MG63 (cell line): ENCODE measurements around the gene FEM1B. TPM values are rescaled to one million over a fixed set of nuclear protein-coding genes. Genes with fewer than 3 reads are reported as not detected.
A peak's percentile ranks its signal among the peaks of the same experiment; 100 is the strongest.

Experiments
- DNase-seq: peaks from one replicate; pipeline ENCODE4 v3.0.0-alpha.2; 2020
- H3K27me3 ChIP-seq: fragments of 250-450 bp; sonication (Bioruptor Pico); 2 replicates; pipeline ENCODE4 v1.5.1; 2020; ENCODE audit warnings: mild to moderate bottlenecking, moderate library complexity
- H3K36me3 ChIP-seq: fragments of 250-450 bp; sonication (Bioruptor Pico); 2 replicates; pipeline ENCODE4 v1.5.1; 2020; ENCODE audit warnings: mild to moderate bottlenecking, moderate library complexity
- H3K4me3 ChIP-seq: fragments of 250-450 bp; sonication (Bioruptor Pico); 2 replicates; pipeline ENCODE4 v1.5.1; 2020; ENCODE audit warnings: mild to moderate bottlenecking, moderate library complexity
- H3K9me3 ChIP-seq: fragments of 250-450 bp; sonication (Bioruptor Pico); 2 replicates; pipeline ENCODE4 v1.5.1; 2020; ENCODE audit warnings: mild to moderate bottlenecking, moderate library complexity
- total RNA-seq: library from RNA; depleted of rRNA; stranded (reverse); fragments of >200 nt; shearing (Covaris generic); gene quantifications from 2 replicates; pipeline ENCODE4 v1.2.3, GENCODE V29; 2014; ENCODE audit warnings: low replicate concordance

FEM1B gene
- total RNA-seq, 1 experiment from 2014 or later, result 41.3 TPM

DNA sequence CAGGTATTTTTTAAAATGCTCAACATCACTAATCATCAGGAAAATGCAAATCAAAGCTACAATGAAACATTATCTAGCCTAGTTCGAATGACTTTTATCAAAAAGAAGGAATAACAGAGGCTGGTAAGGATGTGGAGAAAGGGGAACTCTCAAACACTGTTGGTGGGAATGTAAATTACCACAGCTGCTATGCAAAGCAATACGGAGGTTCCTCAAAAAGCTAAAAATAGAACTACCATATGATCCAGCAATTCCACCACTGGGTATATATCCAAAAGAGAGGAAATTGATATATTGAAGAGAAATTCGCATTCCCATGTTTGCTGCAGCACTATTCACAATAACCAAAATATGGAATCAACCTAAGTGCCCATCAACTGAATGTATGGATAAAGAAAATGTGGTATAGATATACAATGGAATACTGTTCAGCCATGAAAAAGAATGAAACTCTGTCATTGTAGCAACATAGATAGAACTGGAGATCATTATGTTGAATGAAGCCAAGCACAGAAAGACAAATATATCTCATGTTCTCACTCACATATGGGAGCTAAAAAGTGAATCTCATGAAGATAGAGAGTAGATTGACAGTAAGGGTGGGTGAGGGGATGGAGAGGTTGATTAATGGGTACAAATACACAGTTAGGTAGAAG is 28.4 kb upstream of the FEM1B start:
- DNase-seq, result no peak
- H3K4me3 ChIP-seq, result no peak overlapping the region
- peaks cover 3% of the 10 kb centered on the region for H3K27me3 ChIP-seq
- no peaks in the 10 kb centered on the region for H3K36me3 ChIP-seq
- peaks cover 11% of the 10 kb centered on the region for H3K9me3 ChIP-seq

DNA sequence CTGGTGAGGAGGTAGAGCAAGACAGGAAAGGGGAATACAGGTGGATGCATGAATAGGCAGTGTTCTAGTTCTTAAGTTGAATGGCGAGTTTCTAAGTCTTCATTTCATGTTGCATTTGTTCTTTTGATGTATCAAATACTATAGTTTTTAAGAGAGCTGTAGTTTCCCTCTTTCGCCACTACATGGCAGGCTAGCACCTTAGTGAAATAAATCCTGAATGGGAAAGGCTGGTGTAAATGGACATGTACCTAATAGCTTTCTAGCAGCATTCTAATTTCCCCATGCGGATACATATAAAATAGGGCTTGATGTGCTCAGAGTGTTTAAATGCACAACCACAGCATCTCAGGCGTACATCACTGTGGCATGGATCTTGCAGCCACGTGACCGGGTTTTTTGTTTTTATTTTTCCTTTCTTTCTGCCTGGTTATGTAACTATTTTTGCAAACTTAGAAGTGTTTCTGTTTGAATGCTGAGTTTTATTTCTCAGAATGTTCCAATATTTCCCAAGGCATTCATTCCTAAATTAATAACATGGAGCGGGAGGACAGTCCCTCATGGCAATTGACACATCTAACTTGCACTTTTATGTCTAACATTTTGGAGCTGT is 24.5 kb upstream of the FEM1B start:
- Histone ChIP-seq H3K4me3 (no peak overlapping the region), H3K36me3 (no peaks in the 10 kb centered on the region), H3K9me3 (no peaks in the 10 kb centered on the region; the same call in 1 of the 2 replicates), H3K27me3 (peaks cover 3% of the 10 kb centered on the region)
- DNase-seq, result peak; percentile 24

DNA sequence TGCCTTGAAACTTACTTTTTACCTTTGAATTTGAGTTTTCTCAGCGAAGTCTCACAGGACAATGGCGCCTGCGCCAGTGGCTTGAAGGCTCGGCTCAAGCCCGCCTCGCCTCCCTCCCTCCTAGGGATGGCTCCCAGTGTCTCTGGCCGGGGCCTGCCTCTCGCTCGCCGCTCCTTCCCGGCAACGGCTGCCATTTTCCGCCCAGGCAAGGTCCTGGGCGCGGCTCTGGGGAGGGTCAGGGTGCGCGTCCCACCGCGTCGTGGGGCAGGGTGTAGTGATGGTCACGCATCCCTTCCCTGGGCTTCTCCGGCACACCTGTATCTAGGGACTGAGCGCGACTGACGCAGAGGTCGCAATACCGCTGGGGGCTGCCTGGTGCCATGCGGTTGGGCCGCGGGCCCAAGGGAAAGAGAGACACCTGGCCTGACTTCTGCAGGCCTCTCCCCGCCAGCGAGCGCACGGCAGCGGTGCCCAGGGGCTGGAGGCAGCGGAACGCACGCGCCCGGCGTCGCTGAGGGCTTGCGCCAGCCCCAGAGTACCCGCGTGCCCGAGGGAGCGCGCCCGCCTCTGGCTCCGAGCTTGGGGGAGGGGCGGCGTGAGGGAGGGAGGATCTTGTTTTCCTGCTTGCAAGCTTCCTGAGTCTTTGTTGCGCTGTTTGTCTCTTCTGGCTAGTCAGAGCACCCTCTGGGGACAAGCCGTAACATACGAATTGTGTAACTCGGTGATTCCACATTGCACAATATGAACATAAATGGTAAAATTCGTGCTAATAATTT is 20.7 kb upstream of the FEM1B start:
- no peaks in the 10 kb centered on the region; the same call in 1 of the 2 replicates for H3K9me3 ChIP-seq
- no peaks in the 10 kb centered on the region for H3K27me3 ChIP-seq
- peak overlapping the region; percentile 0; the same call in 1 of the 2 replicates for H3K4me3 ChIP-seq
- H3K36me3 ChIP-seq, result no peaks in the 10 kb centered on the region
- peak; percentile 76 for DNase-seq

DNA sequence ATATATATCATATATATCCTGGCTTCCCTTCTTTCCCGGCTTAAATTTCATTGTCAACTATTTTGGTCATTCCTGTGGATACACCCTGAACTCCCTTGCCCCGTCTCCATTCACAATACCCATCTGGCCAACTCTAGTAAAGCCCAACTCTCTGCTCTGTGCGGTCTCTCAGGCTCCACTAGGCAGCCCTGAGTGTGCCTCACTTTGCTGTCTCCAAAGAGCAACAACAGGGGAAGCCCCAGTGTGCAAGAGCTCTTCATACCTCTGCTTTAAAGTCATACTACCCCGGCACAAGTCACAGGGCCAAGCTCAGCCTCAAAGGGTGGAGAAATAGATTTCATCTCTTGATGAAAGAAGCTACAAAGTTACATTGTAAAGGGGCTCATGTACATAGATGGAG is 18.9 kb upstream of the FEM1B start:
- Histone ChIP-seq H3K9me3 (no peaks in the 10 kb centered on the region), H3K4me3 (no peak overlapping the region), H3K27me3 (no peaks in the 10 kb centered on the region), H3K36me3 (no peaks in the 10 kb centered on the region)
- DNase-seq, result no peak

DNA sequence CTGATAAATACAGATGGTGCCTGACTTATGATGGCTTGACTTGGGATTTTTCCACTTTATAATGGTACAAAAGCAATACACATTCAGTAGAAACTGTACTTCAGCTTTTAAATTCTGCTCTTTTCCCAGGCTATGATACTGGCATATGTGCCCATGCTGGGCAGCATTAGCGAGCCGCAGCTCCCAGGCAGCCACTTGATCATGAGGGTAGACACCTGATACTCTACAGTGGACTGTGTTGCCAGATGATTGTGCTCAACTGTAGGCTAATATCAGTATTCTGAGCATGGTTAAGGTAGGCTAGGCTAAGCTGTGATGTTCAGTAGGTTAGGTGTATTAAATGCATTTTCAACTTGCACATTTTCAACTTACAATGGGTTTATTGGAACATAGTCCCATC is 17.7 kb upstream of the FEM1B start:
- H3K36me3 ChIP-seq, result no peaks in the 10 kb centered on the region
- DNase-seq, result no peak
- no peaks in the 10 kb centered on the region for H3K9me3 ChIP-seq
- no peak overlapping the region for H3K4me3 ChIP-seq
- no peaks in the 10 kb centered on the region for H3K27me3 ChIP-seq

DNA sequence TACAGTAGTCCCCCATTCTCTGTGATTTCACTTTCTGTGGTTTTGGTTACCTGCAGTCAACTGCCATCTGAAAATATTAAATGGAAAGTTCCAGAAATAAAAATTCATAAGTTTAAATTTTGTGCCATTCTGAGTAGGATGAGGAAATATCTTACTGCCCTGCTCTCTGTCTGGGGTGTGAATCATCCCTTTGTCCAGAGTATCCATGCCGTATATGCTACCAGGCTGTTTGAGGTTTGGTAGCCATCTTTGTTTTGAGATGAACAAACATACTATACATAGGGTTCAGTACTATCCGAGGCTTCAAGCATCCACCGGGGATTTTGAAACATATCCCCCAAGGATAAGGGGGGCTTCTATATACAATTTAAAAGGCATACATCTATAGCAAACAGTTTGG is 16.3 kb upstream of the FEM1B start:
- no peaks in the 10 kb centered on the region for H3K36me3 ChIP-seq
- no peak overlapping the region for H3K4me3 ChIP-seq
- H3K9me3 ChIP-seq, result no peaks in the 10 kb centered on the region
- no peak for DNase-seq
- no peaks in the 10 kb centered on the region for H3K27me3 ChIP-seq

DNA sequence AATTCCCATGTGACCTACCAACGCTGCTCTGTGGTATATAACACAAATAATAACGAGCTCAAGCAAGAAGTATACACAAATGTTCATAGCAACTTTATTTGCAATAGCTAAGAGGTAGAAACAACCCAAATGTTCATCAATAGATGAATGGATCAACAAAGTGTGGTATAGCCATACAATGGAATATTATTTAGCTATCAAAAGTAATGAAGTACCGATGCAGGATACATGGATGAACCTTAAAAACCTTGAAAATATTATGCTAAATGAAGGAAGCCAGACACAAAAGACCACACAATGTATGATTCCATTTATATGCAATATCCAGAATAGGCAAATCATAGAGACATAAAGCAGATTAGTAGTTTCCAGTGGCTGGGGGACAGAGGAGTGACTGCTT is 15.6 kb upstream of the FEM1B start:
- DNase-seq, result no peak
- no peak overlapping the region for H3K4me3 ChIP-seq
- H3K27me3 ChIP-seq, result no peaks in the 10 kb centered on the region
- H3K36me3 ChIP-seq, result no peaks in the 10 kb centered on the region
- no peaks in the 10 kb centered on the region for H3K9me3 ChIP-seq

DNA sequence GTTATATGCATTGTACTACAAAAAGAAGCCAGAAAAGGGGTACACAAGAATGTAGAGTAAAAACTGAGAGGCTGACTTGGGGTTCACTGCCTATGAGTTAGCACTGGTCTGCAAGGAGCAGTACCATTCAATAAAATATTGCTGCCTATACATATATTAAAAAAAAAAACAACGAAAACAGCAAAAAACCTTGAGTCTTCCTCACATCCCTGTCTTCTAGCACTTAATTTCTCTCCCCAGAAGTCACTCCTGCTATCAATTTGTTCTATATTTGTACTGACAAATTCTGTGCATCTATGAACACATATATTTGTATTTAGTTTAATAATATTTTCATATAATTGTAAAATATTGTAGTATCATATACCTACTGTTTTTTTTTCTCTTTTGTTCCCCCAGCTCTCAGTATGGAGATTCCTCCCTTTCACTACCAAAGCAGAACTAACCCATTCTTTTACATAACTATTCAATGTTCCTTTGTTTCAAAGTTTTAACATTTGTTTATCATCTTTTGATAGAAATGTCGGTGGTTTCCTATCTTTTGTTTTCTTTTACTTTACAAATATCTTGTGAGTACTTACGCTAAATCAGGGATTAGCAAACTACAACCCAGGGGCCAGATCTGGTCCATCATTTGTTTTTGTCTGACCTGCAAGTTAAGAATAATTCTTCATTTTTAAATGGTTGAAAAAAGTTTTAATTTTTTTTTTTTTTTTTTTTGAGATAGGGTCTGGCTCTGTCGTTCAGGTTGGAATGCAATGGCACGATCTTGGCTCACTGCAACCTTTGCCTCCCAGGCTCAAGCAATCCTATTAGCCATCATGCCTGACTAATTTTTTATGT is 14.8 kb upstream of the FEM1B start:
- no peak for DNase-seq

DNA sequence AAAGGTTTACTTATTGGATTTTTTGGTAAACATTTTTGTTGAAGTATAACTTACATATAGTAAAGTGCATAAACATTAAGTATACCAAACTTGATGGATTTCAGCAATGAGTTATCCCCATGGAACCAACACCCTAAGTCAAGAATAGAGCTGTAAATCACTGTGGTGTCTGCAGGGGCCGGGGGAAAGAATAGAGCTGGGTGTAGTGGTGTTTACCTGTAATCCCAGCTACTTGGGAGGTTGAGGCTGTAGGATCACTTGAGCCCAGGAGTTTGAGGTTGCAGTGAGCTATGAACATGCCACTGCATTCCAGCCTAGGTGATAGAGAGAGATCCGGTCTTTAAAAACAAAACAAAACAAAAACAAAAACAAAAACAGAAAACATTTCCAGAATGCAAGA is 13.3 kb upstream of the FEM1B start:
- no peak for DNase-seq
- no peaks in the 10 kb centered on the region for H3K9me3 ChIP-seq
- no peaks in the 10 kb centered on the region for H3K27me3 ChIP-seq
- no peak overlapping the region for H3K4me3 ChIP-seq
- H3K36me3 ChIP-seq, result no peaks in the 10 kb centered on the region

More for the DNA sequence above, 14.8 kb upstream of the FEM1B start:
- Histone ChIP-seq H3K9me3 (no peaks in the 10 kb centered on the region), H3K36me3 (no peaks in the 10 kb centered on the region), H3K4me3 (no peak overlapping the region), H3K27me3 (no peaks in the 10 kb centered on the region)

DNA sequence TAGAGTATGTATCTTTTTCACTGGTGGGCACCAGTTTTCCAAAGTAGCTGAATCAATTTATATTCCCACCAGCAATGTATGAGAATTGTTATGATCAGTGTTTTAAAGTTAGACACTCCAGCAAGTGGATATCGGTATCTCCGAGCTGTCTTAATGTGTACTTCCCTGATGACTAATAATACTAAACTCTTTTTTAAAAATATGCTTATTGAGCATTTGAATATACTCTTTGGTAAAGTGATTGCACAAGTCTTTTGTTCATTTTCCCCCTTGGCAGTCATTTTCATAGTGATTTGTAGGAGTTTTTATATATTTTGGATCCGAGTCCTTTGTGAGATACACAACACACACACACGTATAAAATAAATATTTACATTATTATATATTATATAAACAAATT is 12.5 kb upstream of the FEM1B start:
- no peak for DNase-seq
- Histone ChIP-seq H3K9me3 (no peaks in the 10 kb centered on the region), H3K36me3 (no peaks in the 10 kb centered on the region), H3K4me3 (no peak overlapping the region), H3K27me3 (no peaks in the 10 kb centered on the region)

DNA sequence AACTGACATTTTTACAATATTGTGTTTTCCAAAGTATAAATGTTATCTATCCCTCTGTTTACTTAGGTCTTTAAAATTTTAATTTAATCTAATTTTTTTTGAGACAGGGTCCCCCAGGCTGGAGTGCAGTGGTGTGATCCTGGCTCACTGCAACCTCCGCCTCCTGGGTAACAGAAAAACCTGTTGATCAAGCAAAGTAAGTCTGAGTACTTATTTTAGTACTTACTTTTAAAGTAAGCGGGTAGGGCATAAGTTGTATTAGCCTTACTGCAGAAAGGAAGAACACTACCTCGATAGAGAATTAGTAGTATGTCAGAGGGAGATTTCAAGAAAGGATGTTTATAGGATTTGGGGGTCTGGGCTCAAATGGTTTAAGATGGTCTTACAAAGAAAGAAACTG is 11.9 kb upstream of the FEM1B start:
- H3K4me3 ChIP-seq, result no peak overlapping the region
- no peaks in the 10 kb centered on the region for H3K27me3 ChIP-seq
- DNase-seq, result no peak
- H3K9me3 ChIP-seq, result no peaks in the 10 kb centered on the region
- H3K36me3 ChIP-seq, result no peaks in the 10 kb centered on the region

DNA sequence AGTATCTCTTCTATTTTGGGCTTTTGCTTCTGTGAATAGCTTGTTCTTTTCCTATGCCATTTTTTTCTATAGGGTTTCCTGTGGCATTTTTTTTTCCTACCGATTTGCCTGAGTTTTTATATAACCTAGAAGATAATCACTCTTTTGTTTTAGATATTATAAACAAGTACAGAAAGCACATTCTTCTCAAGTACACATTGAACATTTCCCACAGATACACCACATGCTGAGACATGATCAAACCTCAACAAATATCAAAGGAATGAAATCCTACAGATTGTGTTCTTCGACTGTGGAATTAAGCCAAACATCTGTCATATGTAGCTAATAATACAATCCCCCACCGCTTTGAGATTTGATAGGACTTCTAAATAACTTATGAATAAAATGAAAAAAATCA is 9.1 kb upstream of the FEM1B start:
- no peaks in the 10 kb centered on the region for H3K9me3 ChIP-seq
- H3K27me3 ChIP-seq, result no peaks in the 10 kb centered on the region
- DNase-seq, result no peak
- H3K36me3 ChIP-seq, result no peaks in the 10 kb centered on the region
- no peak overlapping the region for H3K4me3 ChIP-seq

DNA sequence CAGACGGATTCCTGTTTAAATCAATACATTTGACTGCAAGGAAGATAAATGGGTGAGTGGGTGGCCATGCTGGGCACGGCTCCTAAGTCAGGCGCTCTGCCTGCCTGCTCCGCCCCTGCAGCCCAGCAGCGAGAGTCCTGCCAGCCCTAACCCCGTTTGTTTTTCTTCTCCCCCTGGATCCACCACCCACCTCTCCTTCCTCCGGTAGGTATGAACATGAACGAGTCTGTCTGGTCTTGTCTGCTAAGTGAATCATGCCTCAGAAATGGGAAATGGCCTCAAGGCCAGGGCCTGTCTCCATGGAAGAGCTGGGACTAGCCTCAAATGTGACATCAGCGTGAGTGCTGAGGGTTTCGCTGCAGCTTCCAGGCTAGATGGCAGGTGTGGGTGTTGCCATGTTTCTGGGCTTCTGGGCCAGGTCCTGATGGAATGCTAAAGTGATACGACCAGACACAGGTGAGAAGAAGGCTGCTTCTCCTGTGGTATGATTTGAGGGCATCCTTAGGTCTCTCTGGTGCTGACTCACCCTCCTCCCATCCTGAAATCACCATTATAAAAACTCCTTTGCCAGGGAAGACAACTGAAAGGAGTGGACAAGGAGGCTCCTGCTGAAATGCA is 5.6 kb upstream of the FEM1B start:
- peak; percentile 95 for DNase-seq
- H3K27me3 ChIP-seq, result no peaks in the 10 kb centered on the region
- H3K4me3 ChIP-seq, result no peak overlapping the region
- no peaks in the 10 kb centered on the region for H3K9me3 ChIP-seq
- no peaks in the 10 kb centered on the region for H3K36me3 ChIP-seq

DNA sequence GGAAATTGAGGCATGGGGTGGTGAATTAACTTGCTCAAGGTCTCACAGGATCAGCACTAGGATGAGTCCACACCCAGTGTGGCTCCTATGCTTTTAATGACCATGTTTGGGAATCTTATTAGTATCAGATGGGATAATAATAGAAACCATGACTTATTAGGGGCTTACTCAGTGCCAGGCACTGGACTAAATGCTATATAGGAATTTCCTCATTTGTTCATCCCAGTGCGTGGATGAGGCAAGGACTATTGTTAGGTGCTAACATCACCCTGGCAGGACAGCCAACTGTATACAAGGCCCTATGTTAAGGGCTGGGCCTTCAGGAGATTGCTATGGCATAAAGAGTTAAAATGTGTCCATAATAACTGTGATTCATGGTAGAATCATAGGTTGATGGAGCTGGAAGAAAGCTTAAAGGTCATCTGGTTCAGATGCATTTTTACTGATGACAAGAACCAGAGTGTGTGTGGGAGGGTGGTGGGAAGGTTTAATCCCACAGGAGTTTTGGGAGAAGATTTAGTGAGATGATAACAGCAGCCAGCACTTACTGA is 4.7 kb upstream of the FEM1B start:
- Histone ChIP-seq H3K27me3 (no peaks in the 10 kb centered on the region), H3K36me3 (no peaks in the 10 kb centered on the region), H3K4me3 (no peak overlapping the region), H3K9me3 (no peaks in the 10 kb centered on the region)
- DNase-seq, result peak; percentile 94

DNA sequence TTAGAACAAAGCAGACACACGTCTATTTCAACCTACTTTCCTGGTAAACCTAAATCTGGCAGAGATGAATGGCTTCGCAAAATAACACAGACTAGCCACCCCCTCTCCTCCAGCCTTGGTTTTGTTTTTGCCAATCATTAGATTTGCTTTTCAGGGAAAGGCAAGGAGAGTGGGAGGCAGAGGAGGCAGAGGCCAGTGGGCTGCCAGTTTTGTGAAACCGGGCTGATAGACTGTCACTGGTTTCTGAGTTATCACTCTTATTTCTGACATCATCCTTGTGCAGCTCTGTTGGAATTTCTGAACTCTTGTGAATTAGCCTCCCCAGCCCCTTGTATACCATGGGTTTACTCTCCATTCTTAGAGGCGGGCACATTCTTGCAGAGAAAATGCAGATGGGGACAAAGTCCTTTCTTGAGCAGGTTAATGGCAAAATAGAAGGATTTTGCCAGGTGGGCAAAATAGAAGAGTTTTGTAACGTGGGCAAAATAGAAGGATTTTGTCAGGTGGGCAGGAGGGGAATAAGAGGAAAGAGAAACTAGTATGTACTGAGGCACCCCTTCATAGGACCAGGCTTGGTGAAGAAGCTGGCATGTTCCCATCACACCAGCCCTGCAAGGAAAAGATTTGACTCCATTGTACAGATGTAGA is 3.2 kb upstream of the FEM1B start:
- no peak overlapping the region for H3K4me3 ChIP-seq
- H3K27me3 ChIP-seq, result no peaks in the 10 kb centered on the region
- DNase-seq, result no peak
- H3K9me3 ChIP-seq, result no peaks in the 10 kb centered on the region
- peaks cover 10% of the 10 kb centered on the region for H3K36me3 ChIP-seq

DNA sequence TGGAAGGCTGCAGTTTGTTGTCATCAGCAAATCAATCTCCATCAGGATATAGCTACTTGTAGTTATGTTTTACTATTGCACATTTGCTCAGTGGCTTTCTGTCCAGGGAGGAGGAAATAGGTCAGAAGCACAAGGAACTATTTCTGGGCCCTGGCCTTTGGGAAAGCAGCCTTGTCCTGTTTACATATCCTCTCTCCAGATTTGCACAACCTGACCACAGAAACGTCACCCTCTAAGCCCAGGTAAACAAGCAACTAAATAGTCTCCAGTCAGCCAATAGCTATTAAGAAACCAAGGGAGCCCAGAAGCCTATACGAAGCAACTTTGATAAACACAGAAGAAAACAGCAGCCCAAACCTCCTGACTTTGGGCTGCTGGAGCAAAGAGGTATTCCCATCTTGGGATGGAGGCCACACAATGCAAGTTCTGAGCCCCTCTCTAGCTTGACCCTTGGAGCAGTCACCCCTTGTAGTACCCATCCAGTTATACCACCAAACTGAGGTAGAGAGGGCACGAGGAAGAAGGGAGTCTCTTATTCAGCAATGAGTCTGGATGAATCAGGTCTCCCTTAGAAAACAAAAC is 2.3 kb upstream of the FEM1B start:
- no peaks in the 10 kb centered on the region for H3K9me3 ChIP-seq
- no peak for DNase-seq
- no peaks in the 10 kb centered on the region for H3K27me3 ChIP-seq
- H3K36me3 ChIP-seq, result peaks cover 17% of the 10 kb centered on the region
- H3K4me3 ChIP-seq, result no peak overlapping the region
